VCaP (cell line): Measurements from ENCODE around the gene FRMD8.

Experiments
- H3K27ac ChIP-seq: fragments of 450-650 bp; 2 replicates; pipeline ENCODE4 v1.5.1; 2017
- TF ChIP-seq, protein P1 (sequence below): fragments of 450-650 bp; conservative IDR thresholded peaks from 2 replicates; pipeline ENCODE4 v1.5.1; 2017; ENCODE audit warnings: mild to moderate bottlenecking, moderate library complexity

The FRMD8 gene

DNA sequence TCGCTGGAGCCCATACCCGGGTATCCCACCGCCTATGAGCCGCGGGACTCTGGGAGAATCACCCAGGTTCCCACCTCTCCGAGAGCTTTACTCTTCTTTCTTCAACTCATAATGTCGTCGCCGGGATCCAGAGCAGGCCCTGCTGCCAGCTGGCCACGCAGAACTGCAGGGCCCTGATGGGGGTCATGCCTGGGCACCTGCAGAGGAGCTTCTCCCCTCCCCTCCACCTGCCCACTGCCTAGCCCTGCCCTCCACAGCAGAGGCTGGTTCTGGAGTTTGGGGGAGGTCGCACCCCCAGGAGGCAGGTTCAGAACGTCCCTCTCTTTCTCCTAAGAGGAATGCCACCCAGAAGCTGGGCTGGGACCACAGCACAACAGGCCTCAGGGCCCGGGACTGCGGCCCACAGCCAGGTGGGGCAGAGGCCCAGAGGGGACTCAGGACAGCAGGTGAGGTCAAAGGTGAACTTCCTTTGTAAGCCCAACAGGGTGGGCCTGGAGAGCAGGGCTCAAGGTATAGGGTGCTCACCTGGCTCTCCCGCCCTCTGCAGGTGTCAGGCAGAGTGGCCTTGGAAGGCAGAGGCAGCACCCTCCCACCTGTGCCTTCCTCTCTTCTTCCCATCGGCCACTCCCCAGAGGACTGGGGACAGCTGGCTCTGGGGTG is 5.8 kb upstream of the FRMD8 start:
- TF ChIP-seq, protein P1, sequence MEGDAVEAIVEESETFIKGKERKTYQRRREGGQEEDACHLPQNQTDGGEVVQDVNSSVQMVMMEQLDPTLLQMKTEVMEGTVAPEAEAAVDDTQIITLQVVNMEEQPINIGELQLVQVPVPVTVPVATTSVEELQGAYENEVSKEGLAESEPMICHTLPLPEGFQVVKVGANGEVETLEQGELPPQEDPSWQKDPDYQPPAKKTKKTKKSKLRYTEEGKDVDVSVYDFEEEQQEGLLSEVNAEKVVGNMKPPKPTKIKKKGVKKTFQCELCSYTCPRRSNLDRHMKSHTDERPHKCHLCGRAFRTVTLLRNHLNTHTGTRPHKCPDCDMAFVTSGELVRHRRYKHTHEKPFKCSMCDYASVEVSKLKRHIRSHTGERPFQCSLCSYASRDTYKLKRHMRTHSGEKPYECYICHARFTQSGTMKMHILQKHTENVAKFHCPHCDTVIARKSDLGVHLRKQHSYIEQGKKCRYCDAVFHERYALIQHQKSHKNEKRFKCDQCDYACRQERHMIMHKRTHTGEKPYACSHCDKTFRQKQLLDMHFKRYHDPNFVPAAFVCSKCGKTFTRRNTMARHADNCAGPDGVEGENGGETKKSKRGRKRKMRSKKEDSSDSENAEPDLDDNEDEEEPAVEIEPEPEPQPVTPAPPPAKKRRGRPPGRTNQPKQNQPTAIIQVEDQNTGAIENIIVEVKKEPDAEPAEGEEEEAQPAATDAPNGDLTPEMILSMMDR, result peak; percentile 35
- peak overlapping the region; percentile 100 for H3K27ac ChIP-seq

DNA sequence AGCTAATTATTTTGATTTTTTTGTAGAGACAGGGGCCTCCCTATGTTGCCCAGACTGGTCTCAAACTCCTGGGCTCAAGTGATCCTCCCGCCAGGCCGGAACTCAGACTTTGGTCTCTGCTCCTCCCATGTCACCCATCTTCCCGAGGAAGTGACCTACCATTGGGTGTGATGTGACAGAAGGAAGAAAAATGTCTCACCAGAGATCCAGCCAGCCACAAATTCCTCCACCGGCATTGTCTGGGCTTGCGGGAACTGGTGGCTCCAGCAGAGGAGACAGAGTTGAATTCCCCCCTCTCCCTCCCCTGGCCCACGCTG is 4.8 kb upstream of the FRMD8 start:
- TF ChIP-seq, protein P1, result no peak
- peak overlapping the region; percentile 100 for H3K27ac ChIP-seq

DNA sequence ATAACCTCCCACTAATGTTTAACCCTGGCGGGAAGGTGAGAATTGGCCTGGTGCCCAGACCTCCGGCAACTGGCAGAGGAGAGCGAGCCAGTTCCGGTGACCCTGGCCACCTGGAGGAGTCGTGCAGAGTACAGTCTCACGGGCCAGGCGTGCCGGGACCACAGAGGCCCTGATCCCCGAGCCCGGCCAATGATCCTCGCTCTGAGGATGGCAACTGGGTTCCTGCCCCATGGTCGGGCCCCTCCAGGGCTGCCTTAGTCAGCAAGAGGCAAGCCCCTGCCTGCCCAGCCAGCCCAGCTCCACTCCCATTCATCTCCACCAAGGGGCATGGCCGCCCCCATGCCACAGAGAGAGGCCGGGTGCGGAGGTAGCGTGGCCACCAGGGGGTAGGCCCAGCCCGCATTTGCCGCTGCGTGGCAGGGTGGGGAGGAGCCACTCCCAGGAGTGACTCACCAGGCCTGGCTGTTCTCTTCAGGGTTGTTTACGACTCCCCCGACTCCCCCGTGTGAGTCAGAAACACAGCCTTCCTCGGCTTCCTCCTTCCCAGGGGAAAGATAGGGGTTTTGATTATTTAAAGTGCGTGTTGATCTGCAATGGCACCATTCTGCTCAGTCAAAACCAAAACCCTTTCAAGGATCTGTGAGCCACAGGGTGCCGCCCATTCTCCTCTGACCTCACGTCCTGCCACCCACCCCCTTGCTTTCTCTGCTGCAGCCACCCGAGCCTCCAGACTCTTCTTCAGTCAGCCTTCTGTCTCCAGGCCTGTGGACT is 4.2 kb upstream of the FRMD8 start, which contains the start of gene SLC25A45:
SLC25A45 (minus strand) TSS at position 614 of the 771 bp plus-strand sequence. CDS start 695 bp downstream, outside the sequence.
- H3K27ac ChIP-seq, result peak within 1 kb of the TSS; percentile 100
- TF ChIP-seq, protein P1, result peak; percentile 89

DNA sequence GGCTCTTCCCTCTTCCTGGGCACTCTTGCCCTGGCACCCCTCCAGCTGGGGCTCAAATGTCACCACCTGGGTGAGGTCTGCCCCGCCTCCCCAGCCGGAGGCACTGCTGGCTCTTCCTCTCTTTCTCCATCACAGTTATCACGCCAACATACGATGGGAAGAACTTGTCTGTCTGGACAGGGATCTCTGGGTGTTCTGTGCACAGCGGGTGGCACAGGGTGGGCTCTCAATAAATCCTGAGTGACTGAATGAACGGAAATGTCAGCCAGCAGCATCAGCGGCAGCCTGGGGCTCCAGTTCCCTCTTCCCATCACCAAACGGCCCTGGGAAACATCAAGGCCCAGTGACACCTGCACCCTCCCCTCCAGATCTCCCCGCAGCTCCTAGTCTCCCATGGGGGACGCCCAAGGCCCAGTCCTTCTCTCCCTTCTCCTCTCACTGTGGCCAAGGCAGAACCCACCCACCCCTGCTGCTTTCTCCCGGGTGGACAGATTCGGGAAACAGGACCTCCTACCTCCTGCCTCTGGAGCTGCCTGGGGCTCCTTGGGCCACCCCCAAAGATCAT is 3.6 kb upstream of the FRMD8 start:
- TF ChIP-seq, protein P1, result no peak
- peak overlapping the region; percentile 100 for H3K27ac ChIP-seq

DNA sequence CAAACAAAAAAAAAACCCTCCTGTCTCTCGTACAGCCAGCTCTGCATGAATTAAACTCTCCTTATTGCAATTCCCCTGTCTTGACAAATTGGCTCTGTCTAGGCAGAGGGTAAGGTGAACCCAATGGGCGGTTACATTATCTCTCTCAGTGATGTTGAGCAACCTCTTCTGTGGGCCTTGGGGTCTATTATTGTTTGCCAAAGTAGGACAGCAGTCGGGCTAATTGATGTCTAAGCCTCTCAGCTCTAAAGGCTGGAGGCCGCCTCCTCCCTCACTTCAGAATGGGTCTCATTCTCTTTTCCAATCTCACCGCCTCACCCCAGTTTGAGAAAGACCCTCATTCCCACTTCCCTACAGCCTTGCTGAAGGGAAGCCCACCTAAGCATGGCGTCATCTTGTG is 2.7 kb upstream of the FRMD8 start:
- peak overlapping the region; percentile 100 for H3K27ac ChIP-seq

DNA sequence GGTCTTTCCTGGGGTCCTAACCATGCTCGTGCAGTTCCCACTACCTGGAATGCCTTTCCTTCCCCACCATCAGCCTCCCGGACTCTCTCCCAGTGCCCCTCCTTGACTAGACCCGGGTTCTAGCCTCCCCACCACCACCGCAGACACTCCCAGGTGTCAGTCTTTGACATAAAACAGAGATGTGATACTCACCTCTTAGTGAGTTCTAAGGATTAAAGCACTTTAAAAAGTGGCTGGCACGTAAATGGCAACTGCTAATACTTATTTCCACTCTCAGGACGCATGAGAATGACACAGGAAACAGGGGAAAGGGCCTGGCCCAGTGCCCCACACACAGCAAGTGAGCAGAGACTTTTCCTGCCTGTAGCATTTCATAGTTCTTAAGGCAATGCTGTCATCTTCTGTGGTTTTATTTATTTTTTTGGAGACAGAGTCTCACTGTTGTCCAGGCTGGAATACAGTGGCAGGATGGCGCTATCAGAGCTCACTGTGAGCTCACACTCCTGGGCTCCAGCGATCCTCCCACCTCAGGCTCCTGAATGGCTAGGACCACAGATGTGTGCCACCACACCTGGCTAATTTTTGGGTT is 2.0 kb upstream of the FRMD8 start:
- peak overlapping the region; percentile 100 for H3K27ac ChIP-seq
- TF ChIP-seq, protein P1, result no peak

More for the DNA sequence above, 2.7 kb upstream of the FRMD8 start:
- TF ChIP-seq, protein P1, result no peak

DNA sequence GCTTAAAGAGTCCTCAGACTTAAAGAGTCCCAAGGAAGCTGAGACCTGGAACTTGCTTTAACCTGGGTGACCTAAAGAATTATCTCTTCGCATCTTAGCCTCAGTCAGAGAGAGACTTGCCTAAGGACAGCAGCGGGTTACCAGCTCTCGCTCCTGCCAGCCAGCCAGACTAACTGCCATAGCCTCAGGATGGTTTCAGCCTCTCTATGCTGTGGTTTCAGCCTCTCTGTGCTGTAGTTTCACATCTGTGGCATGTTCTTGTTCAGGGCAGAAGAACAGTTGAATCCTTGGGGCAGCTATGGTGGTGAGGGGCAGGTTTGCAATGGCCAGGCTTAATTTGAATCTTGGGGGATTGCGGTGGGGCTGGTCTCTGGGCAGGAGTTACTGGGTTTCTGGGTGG is 2.3 kb downstream of the FRMD8 start:
- TF ChIP-seq, protein P1, result no peak
- no peak overlapping the region; the same call in 1 of the 2 replicates for H3K27ac ChIP-seq
